ENCODE measurements around the gene MAPK1. TPM values are rescaled to one million over a fixed set of nuclear protein-coding genes. Genes with fewer than 3 reads are reported as not detected.
"Not testable (repeated sequence)": the region's sequence is repeated elsewhere in the genome, so short reads cannot be mapped to it uniquely, and the experiment has no call there.

The MAPK1 gene
- total RNA-seq, 1 donor from 2014 or later, result 42.3 TPM

- DNase-seq (ENCODE audit: low read depth), result peak; percentile 75
- no peak for TF ChIP-seq CTCF (conservative IDR thresholded peaks at IDR 0.05; ENCODE audit: low read depth, low read length)
- H3K4me3 ChIP-seq (ENCODE audit: low read depth, low read length), result no peak overlapping the region
These were observed 50.5 kb downstream of the MAPK1 start for GRCh38 chr22:21816787-21817496.

GRCh38 chr22:21816472-21816786 is 51.0 kb downstream of the MAPK1 start:
- no peak overlapping the region for H3K4me3 ChIP-seq (ENCODE audit: low read depth, low read length)
- no peak for TF ChIP-seq CTCF (conservative IDR thresholded peaks at IDR 0.05; ENCODE audit: low read depth, low read length)

GRCh38 chr22:21815958-21816357 is 51.5 kb downstream of the MAPK1 start:
- TF ChIP-seq CTCF (conservative IDR thresholded peaks at IDR 0.05; ENCODE audit: low read depth, low read length), result no peak
- no peak overlapping the region for H3K4me3 ChIP-seq (ENCODE audit: low read depth, low read length)
- DNase-seq (ENCODE audit: low read depth), result no peak

More at GRCh38 chr22:21816472-21816786, 51.0 kb downstream of the MAPK1 start:
- DNase-seq (ENCODE audit: low read depth), result no peak

- TF ChIP-seq CTCF (conservative IDR thresholded peaks at IDR 0.05; ENCODE audit: low read depth, low read length), result no peak
- no peak overlapping the region for H3K4me3 ChIP-seq (ENCODE audit: low read depth, low read length)
These were observed 52.1 kb downstream of the MAPK1 start for GRCh38 chr22:21815357-21815756.

GRCh38 chr22:21811982-21812381 is 55.5 kb downstream of the MAPK1 start:
- DNase-seq (ENCODE audit: low read depth), result no peak
- TF ChIP-seq CTCF (conservative IDR thresholded peaks at IDR 0.05; ENCODE audit: low read depth, low read length), result no peak
- H3K4me3 ChIP-seq (ENCODE audit: low read depth, low read length), result no peak overlapping the region

More at GRCh38 chr22:21815357-21815756, 52.1 kb downstream of the MAPK1 start:
- DNase-seq (ENCODE audit: low read depth), result no peak

- H3K4me3 ChIP-seq (ENCODE audit: low read depth, low read length), result no peak overlapping the region
- TF ChIP-seq CTCF (conservative IDR thresholded peaks at IDR 0.05; ENCODE audit: low read depth, low read length), result no peak
- DNase-seq (ENCODE audit: low read depth), result no peak
These were observed 59.6 kb downstream of the MAPK1 start for GRCh38 chr22:21807544-21808529.

GRCh38 chr22:21805325-21805724 is 62.1 kb downstream of the MAPK1 start:
- not testable (repeated sequence) for H3K4me3 ChIP-seq (ENCODE audit: low read depth, low read length); DNase-seq (ENCODE audit: low read depth)
